Measurements from ENCODE around the gene BCAR3. TPM values are rescaled to one million over a fixed set of nuclear protein-coding genes. Genes with fewer than 3 reads are reported as not detected.
"Not testable (repeated sequence)": the region's sequence is repeated elsewhere in the genome, so short reads cannot be mapped to it uniquely, and the experiment has no call there.

BCAR3 gene
- total RNA-seq, 2 experiments from 2014 or later, result 0.46 to 0.54 TPM

DNA sequence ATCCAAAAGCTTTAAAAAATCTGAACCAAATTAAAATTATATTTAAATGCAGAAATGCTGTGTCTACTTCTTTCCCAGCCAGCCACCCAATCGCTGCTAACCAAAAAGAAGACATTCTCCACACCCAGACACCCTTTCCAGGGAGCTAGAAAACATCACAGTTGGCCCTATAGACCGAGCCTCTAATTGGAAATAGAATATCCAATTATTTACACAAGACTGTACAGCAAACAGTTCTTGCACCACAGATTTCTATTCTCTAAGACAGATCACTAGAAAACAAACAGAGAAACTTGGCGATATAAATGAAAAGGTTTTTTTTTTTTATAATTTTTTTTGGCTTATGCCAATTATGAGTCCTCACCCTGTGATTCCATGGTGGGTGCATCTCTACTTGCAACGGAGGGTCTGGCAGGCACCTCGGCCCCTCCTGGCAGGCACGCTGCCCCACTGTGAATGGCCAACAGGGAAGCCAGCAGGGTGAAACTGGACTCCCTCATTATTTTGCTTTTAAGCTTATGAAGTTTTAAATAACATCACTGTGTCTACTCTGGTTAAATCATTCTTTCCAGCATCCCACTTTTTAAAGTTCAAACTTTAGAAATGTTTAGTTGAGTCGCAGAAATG lies 29.2 kb downstream of the BCAR3 start:
- Mint-ChIP-seq H3K9me3 (ENCODE audit: low read depth) (no peaks in the 10 kb centered on the region), H3K27ac (no peak overlapping the region), H3K27me3 (no peaks in the 10 kb centered on the region), H3K4me1 (peaks cover 3% of the 10 kb centered on the region), H3K4me3 (no peak overlapping the region), H3K36me3 (ENCODE audit: low read depth) (no peaks in the 10 kb centered on the region)
- CTCF ChIA-PET, result interaction anchor here (1.2 to 1.5 kb wide), 2 partner anchors 23 to 133 kb away, joined by 3 to 5 read pairs; no protein-coding TSS in a partner anchor
- intact Hi-C loops (cut with DNase I, micrococcal nuclease), result no loop called here
- no peak for ATAC-seq
- POLR2A ChIA-PET, result no interaction called here
- no peak for DNase-seq

DNA sequence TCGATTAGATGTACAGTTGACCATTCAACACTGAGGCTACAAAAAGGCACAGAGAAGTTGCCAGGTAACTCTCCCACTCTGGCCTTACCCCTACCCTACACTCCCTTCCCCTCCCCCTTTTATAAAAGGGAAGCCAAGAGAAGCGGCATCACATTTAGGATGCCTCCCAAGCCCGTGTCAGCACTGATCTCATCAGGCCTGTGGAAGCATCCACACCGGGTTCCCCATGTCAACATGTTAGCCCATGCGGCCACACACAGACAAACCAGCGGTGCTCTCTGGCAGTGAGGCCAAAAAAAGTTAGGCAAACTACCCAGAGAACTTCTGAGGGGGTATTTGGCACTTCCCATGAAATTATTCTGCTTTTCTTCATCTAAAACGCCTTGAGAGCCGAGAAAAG lies 29.9 kb downstream of the BCAR3 start:
- Mint-ChIP-seq H3K27me3 (no peaks in the 10 kb centered on the region), H3K36me3 (ENCODE audit: low read depth) (no peaks in the 10 kb centered on the region), H3K9me3 (ENCODE audit: low read depth) (no peaks in the 10 kb centered on the region), H3K27ac (no peak overlapping the region), H3K4me3 (no peak overlapping the region), H3K4me1 (peaks cover 3% of the 10 kb centered on the region)
- ChIA-PET POLR2A (interaction anchor here (0.7 kb wide), 1 partner anchor 49 kb away, joined by 5 read pairs; no protein-coding TSS in a partner anchor), CTCF (interaction anchor here (1.5 kb wide), 1 partner anchor 134 kb away, joined by 3 read pairs; no protein-coding TSS in a partner anchor)
- DNase-seq, result no peak
- intact Hi-C loops (cut with DNase I, micrococcal nuclease), result no loop called here
- no peak for ATAC-seq

DNA sequence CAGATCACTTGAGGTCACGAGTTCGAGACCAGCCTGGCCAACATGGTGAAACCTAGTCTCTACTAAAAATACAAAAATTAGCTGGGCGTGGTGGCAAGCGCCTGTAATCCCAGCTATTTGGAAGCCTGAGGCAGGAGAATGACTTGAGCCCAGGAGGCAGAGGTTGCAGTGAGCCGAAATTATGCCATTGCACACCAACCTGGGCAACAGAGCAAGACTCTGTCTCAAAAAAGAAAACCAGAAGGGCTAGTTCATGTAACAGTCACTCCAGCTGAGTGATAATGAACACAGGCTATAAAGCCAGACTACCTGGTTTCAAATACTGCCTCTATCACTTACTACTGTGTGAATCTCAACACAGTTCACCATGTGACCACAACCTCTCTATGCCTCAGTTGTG lies 31.5 kb downstream of the BCAR3 start:
- H3K4me1 Mint-ChIP-seq; H3K36me3 Mint-ChIP-seq (ENCODE audit: low read depth); DNase-seq; H3K27ac Mint-ChIP-seq; H3K4me3 Mint-ChIP-seq; ATAC-seq; CTCF ChIA-PET; intact Hi-C loops (cut with DNase I, micrococcal nuclease); POLR2A ChIA-PET; H3K9me3 Mint-ChIP-seq (ENCODE audit: low read depth); H3K27me3 Mint-ChIP-seq: not testable (repeated sequence)

DNA sequence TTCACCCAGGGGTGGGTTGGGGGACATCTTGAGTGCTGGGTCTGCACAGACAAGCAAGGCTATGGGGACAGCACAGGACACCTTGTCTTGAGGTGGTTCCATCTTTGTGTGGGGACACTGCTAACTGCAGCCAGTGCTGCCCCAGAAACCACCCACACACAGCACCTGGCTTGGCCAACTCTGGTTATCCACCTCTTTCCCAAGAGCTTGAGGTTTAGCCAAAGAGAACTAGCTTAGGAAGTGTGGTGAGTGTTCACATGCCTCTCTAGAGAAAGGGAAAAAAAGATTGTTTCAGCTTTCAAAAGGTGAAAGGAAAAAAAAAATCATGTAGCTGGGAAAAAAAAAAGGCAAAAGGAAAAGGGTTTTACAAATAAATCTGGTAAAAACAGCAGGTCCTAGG lies 32.4 kb downstream of the BCAR3 start:
- Mint-ChIP-seq H3K4me1 (peaks cover under 1% of the 10 kb centered on the region), H3K9me3 (ENCODE audit: low read depth) (no peaks in the 10 kb centered on the region), H3K27me3 (no peaks in the 10 kb centered on the region), H3K36me3 (ENCODE audit: low read depth) (no peaks in the 10 kb centered on the region), H3K4me3 (no peak overlapping the region), H3K27ac (no peak overlapping the region)
- DNase-seq (no peak), ATAC-seq (no peak)
- ChIA-PET POLR2A (interaction anchor here (0.6 kb wide), 1 partner anchor 12 kb away, joined by 5 read pairs; no protein-coding TSS in a partner anchor), CTCF (no interaction called here)
- intact Hi-C loops (cut with DNase I, micrococcal nuclease), result no loop called here

DNA sequence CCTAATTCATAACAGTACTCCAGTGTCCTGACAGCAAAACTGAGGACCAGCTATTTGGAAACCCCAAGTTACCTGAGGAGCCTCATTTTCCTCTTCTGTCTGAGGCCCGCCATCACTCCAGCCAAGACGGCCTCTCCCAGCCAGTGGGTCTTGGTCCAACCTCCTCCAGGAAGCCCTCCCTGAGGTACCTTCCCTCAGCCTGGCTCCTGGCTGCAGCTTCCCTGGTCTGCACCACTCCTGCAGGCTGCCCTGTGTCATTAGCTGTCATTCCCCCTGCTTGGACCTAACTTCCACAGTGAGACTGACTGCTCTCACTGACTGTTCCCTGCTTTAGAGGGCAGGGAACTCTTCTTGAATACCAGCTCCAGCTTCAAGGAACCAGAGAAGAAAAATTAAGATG lies 33.0 kb downstream of the BCAR3 start:
- DNase-seq (no peak), ATAC-seq (no peak)
- Mint-ChIP-seq H3K27me3 (no peaks in the 10 kb centered on the region), H3K36me3 (ENCODE audit: low read depth) (no peaks in the 10 kb centered on the region), H3K4me1 (peaks cover 5% of the 10 kb centered on the region), H3K9me3 (ENCODE audit: low read depth) (no peaks in the 10 kb centered on the region), H3K4me3 (no peak overlapping the region), H3K27ac (no peak overlapping the region)
- intact Hi-C loops (cut with DNase I, micrococcal nuclease), result no loop called here
- ChIA-PET POLR2A (interaction anchor here (0.6 kb wide), 1 partner anchor 13 kb away, joined by 5 read pairs; no protein-coding TSS in a partner anchor), CTCF (interaction anchor here (0.6 kb wide), 2 partner anchors 12 to 14 kb away, joined by 3 to 4 read pairs; no protein-coding TSS in a partner anchor)

DNA sequence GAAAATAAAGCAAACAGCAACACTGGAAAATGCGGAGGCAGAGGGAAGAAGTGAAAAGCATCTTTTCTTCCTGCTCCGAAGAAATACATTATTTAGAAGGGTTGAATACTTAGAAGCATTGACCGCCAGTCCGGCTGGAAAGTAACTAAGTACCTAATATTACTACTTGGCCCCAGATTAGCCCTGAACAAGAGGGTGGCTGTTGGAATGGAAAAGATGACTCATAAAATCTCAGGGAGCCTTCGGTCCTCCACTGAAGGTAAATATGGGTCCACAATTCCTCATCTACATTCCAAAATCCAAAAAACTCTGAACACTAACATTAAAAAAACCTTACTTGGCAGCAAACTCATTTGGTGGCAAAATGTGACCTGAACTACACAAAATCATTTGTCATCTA lies 40.1 kb downstream of the BCAR3 start:
- H3K27ac Mint-ChIP-seq, result no peak overlapping the region

DNA sequence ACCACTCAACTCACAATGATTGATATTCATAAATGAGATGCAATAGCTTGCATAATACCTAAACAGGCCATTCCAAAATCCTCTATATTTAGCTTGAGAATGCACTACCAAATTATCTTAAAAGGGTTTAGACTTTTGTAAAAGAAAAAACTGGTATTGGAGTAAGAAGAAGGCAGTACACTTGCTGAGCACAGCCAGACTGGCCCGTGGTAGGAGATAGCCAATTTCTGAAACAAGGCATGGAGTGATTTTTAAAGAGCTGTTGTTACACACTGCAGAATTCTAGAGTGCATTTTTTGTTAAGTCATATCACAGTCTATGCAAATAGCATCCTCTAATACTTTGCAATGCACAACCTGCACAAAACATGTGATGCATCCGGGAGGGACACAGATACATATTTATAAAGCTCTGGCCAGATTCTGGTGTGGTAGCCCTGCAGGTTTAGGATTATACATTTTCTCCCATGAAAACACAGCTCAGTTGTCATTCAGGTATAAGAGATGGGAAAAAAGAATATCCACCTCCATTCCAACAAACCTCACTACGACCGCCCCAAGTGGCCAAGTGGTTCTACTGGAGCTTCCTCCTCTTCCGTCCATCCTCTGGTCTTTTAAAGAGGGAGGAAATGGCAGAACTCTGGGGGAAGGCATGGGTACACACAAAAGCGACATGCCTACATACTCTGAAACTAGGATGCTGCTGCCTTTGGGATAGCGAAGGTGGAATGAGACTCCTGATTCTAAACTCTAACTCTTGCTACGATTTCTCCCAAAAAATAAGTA lies 40.8 kb downstream of the BCAR3 start:
- Mint-ChIP-seq H3K4me1 (peaks cover 19% of the 10 kb centered on the region), H3K27ac (no peak overlapping the region), H3K9me3 (ENCODE audit: low read depth) (no peaks in the 10 kb centered on the region), H3K4me3 (no peak overlapping the region), H3K36me3 (ENCODE audit: low read depth) (no peaks in the 10 kb centered on the region), H3K27me3 (no peaks in the 10 kb centered on the region)
- intact Hi-C loops (cut with DNase I, micrococcal nuclease), result no loop called here
- ChIA-PET POLR2A (no interaction called here), CTCF (interaction anchor here (1.2 to 1.9 kb wide), 3 partner anchors 11 to 173 kb away, joined by 3 to 8 read pairs (median 6); no protein-coding TSS in a partner anchor)
- no peak for DNase-seq
- ATAC-seq, result no peak

More for the DNA sequence above, 40.1 kb downstream of the BCAR3 start:
- intact Hi-C loops (cut with DNase I, micrococcal nuclease), result no loop called here
- POLR2A ChIA-PET, result no interaction called here
- CTCF ChIA-PET, result interaction anchor here (1.4 to 1.9 kb wide), 3 partner anchors 12 to 172 kb away, joined by 4 to 8 read pairs (median 6); no protein-coding TSS in a partner anchor
- no peaks in the 10 kb centered on the region for H3K27me3 Mint-ChIP-seq
- no peak overlapping the region for H3K4me3 Mint-ChIP-seq
- H3K9me3 Mint-ChIP-seq (ENCODE audit: low read depth), result no peaks in the 10 kb centered on the region
- DNase-seq, result no peak
- no peak for ATAC-seq
- H3K4me1 Mint-ChIP-seq, result peaks cover 19% of the 10 kb centered on the region
- no peaks in the 10 kb centered on the region for H3K36me3 Mint-ChIP-seq (ENCODE audit: low read depth)

DNA sequence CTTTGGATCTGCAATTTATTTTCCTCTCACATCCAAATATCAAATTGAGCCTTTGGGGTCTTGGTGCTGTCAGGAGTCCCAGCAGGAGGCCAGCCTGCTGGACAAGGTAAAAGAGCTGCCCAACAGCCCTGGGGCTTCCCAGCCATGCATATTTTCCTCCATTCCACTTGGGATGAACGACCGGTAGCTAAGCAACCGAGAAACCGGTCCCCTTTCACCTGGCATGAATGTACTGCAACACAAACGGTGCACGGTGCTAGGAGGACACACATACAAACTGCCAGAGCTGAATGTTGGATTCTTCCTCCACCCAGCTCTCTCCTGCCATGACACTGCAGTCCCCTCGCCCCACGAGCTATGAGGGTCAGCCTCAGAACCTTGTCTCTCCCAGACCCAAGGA lies 42.7 kb downstream of the BCAR3 start:
- POLR2A ChIA-PET, result no interaction called here
- Mint-ChIP-seq H3K36me3 (ENCODE audit: low read depth) (no peaks in the 10 kb centered on the region), H3K4me1 (peaks cover 16% of the 10 kb centered on the region), H3K27me3 (no peaks in the 10 kb centered on the region), H3K27ac (no peak overlapping the region), H3K9me3 (ENCODE audit: low read depth) (no peaks in the 10 kb centered on the region), H3K4me3 (no peak overlapping the region)
- intact Hi-C loops (cut with DNase I, micrococcal nuclease), result no loop called here
- CTCF ChIA-PET, result interaction anchor here (1.5 to 1.9 kb wide), 3 partner anchors 10 to 206 kb away, joined by 5 to 9 read pairs (median 6); no protein-coding TSS in a partner anchor
- ATAC-seq (no peak), DNase-seq (no peak)

DNA sequence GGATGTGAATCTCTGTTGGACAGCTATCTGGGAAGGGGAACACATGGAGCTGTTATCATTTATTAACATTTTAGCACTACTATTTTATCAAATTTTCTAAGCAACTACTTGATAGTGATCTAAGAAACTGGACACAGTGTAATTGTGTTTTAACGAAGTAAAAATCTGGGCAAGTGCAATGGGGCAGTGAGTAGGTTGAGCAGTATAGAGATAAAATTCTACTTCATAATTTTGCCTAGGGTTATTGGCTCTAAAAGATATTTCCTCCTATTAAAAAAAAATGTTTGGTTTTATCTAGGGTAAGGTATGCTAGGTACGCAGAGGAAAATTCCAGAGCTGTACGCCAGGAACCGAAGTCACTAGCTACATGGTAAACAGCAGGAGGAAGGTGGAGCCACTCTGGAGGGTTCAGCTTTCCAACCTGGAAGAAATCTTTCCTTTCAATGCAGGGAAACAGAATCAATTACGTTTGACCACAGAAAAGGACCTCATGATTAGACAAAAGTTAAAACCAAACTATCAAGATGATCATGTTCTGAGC lies 43.3 kb downstream of the BCAR3 start:
- Mint-ChIP-seq H3K27ac (no peak overlapping the region), H3K36me3 (ENCODE audit: low read depth) (no peaks in the 10 kb centered on the region), H3K9me3 (ENCODE audit: low read depth) (no peaks in the 10 kb centered on the region), H3K27me3 (no peaks in the 10 kb centered on the region), H3K4me3 (no peak overlapping the region), H3K4me1 (peaks cover 12% of the 10 kb centered on the region)
- ChIA-PET POLR2A (no interaction called here), CTCF (interaction anchor here (0.6 to 1.9 kb wide), 4 partner anchors 9 to 206 kb away, joined by 3 to 9 read pairs (median 6); no protein-coding TSS in a partner anchor)
- intact Hi-C loops (cut with DNase I, micrococcal nuclease), result no loop called here
- ATAC-seq, result no peak
- no peak for DNase-seq

DNA sequence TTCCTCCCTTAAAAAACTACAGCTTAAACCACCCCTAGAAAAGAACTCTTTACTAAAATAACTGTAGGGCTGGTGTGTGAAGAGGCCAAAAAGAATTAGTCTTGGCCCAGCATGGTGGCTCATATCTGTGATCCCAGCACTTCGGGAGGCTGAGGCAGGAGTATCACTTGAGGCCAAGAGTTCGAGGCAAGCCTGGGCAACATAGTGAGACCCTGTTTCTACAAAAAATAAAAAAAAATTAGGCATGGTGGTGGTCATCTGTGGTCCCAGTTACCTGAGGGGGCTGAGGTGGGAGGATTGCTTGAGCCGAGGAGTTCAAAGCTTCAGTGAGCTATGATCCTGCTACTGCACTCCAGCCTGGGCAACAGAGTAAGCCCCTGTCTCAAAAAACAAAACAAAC lies 44.9 kb downstream of the BCAR3 start:
- POLR2A ChIA-PET, result no interaction called here
- Mint-ChIP-seq H3K27ac (no peak overlapping the region), H3K4me1 (peaks cover 2% of the 10 kb centered on the region)

DNA sequence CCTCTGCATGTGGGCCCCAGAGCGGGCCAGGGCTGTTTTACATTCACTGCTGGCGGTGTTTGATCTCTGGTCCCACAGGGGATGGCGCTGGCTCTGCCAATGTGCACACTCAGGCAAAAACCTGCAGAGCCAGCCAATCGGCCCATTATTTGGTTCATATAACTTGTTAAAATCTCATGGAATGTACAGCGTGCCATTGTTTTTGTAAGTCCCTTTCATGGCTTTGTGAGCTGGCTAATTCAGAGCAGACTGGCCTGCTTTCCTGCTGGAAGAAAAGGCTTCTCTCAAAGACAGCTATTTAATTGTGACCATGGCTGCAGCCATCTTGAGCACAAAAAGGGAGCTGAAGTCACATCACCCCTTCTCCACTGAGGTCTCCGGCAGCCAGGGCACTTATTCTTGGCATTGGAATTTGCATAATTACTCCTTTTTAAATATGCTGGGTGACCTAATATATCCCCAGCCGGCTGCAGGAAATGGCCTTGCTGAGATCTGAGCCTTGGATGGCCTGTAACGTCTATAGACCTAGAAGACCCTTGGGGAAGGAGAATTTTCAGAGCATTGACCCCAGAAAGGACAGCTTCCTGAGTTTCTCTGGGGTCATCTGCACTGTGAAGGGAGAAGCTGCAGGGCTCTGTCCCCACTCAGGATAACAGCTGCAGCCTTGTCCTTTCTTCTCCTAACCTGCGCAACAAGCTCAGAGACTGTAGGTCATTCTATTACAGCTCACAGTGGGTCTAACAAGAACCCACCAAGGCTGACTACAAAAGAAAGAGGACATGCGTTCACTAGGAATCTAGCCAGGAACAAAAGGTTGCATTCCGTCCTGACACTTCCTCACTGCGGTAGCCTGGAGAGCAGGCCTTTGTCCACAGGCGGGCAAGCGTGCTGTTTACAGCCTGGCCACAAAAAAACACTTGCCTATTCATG lies 45.8 kb downstream of the BCAR3 start:
- Mint-ChIP-seq H3K36me3 (ENCODE audit: low read depth) (no peaks in the 10 kb centered on the region), H3K27me3 (no peaks in the 10 kb centered on the region), H3K4me1 (no peaks in the 10 kb centered on the region), H3K9me3 (ENCODE audit: low read depth) (no peaks in the 10 kb centered on the region), H3K4me3 (no peak overlapping the region), H3K27ac (no peak overlapping the region)
- intact Hi-C loops (cut with DNase I, micrococcal nuclease), result no loop called here
- ChIA-PET CTCF (interaction anchor here (0.6 to 2.1 kb wide), 10 partner anchors 13 to 930 kb away, joined by 3 to 6 read pairs (median 4); no protein-coding TSS in a partner anchor), POLR2A (no interaction called here)
- DNase-seq, result no peak
- ATAC-seq, result no peak

More for the DNA sequence above, 44.9 kb downstream of the BCAR3 start:
- DNase-seq (no peak), ATAC-seq (no peak)
- CTCF ChIA-PET, result interaction anchor here (0.6 to 2.1 kb wide), 6 partner anchors 12 to 929 kb away, joined by 3 to 6 read pairs (median 3); no protein-coding TSS in a partner anchor
- no peak overlapping the region for H3K4me3 Mint-ChIP-seq
- H3K27me3 Mint-ChIP-seq, result no peaks in the 10 kb centered on the region
- no peaks in the 10 kb centered on the region for H3K36me3 Mint-ChIP-seq (ENCODE audit: low read depth)
- intact Hi-C loops (cut with DNase I, micrococcal nuclease), result no loop called here
- no peaks in the 10 kb centered on the region for H3K9me3 Mint-ChIP-seq (ENCODE audit: low read depth)

Measured in activated CD4-positive, alpha-beta T cell treated with anti-CD3 and anti-CD28 coated beads for 36 hours (primary cell).